ENCODE measurements around the gene PIEZO2. TPM values are rescaled to one million over a fixed set of nuclear protein-coding genes. Genes with fewer than 3 reads are reported as not detected.

Gene PIEZO2
- total and polyA plus RNA-seq, 2 experiments from 2014 or later = 24.5 to 70.8 TPM

DNA sequence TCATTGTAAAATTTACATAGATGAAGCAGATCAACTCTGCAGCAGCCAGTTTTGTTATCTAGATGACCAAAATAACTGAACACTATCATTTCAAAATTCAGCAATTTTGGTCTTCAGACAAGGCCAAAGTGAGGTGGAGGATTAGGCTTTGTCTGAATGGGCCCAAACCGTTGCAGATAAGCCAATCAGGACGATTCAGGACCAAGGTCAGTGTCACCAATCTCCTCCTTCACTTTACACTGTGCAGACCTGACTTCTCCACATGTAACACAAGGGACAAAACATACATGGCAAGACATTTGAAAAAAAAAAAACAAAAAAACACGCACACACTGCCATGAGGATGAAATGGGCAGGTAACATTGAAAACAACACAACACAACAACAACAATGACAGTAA lies 412.4 kb downstream of the PIEZO2 start:
- WGBS (ENCODE audit: low lambda C conversion rate, missing lambda C conversion rate) = 50% methylated on average over 3 of the region's 3 CpGs
- Histone ChIP-seq H4K20me1 (ENCODE audit: insufficient read depth, poor library complexity, severe bottlenecking) (no peaks in the 10 kb centered on the region), H3K9me2 (replicated peaks; ENCODE audit: insufficient read depth) (no peaks in the 10 kb centered on the region), H3K4me2 (no peak overlapping the region), H3K9me3 (ENCODE audit: low read depth) (no peaks in the 10 kb centered on the region), H3K27ac (no peak overlapping the region), H3K4me1 (ENCODE audit: insufficient read depth) (no peaks in the 10 kb centered on the region), H3K4me3 (no peak overlapping the region), H2AFZ (no peak overlapping the region), H3K79me2 (no peaks in the 10 kb centered on the region), H3K36me3 (replicated peaks; ENCODE audit: insufficient read depth, low read depth) (no peaks in the 10 kb centered on the region), H3K27me3 (no peaks in the 10 kb centered on the region)
- TF ChIP-seq, protein P1, sequence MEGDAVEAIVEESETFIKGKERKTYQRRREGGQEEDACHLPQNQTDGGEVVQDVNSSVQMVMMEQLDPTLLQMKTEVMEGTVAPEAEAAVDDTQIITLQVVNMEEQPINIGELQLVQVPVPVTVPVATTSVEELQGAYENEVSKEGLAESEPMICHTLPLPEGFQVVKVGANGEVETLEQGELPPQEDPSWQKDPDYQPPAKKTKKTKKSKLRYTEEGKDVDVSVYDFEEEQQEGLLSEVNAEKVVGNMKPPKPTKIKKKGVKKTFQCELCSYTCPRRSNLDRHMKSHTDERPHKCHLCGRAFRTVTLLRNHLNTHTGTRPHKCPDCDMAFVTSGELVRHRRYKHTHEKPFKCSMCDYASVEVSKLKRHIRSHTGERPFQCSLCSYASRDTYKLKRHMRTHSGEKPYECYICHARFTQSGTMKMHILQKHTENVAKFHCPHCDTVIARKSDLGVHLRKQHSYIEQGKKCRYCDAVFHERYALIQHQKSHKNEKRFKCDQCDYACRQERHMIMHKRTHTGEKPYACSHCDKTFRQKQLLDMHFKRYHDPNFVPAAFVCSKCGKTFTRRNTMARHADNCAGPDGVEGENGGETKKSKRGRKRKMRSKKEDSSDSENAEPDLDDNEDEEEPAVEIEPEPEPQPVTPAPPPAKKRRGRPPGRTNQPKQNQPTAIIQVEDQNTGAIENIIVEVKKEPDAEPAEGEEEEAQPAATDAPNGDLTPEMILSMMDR (IDR thresholded peaks at IDR 0.05; ENCODE audit: poor library complexity) = no peak
- TF ChIP-seq EZH2 (IDR thresholded peaks at IDR 0.05; ENCODE audit: borderline replicate concordance) (no peak), EZH2phosphoT487 (IDR thresholded peaks at IDR 0.05; ENCODE audit: low read depth, severe bottlenecking, unreplicated experiment) (no peak)
- no peak for DNase-seq (ENCODE audit: low spot score)

DNA sequence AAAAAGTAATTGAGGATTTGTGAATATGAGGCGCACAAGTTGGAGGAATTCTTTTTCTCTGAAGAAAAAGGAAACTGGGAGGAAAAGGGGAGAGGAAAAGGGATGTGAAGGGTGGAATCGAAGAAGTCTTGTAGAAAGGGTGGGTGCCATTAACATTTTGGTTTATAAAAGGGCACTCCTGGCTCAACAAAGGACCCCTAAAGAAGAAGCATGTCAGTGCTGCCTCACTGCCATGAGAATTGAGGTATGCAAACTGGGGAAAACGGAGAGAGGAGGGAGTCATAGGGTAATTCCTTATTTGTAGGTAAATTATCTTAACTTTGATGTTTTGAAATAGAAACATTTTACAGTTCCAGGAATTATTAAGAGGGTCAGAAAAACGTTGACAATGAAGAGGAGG lies 416.4 kb downstream of the PIEZO2 start:
- Histone ChIP-seq H3K9me2 (replicated peaks; ENCODE audit: insufficient read depth) (no peaks in the 10 kb centered on the region), H3K4me3 (no peak overlapping the region), H3K4me2 (no peak overlapping the region), H4K20me1 (ENCODE audit: insufficient read depth, poor library complexity, severe bottlenecking) (no peaks in the 10 kb centered on the region), H3K9me3 (ENCODE audit: low read depth) (no peaks in the 10 kb centered on the region), H3K27ac (no peak overlapping the region), H3K4me1 (ENCODE audit: insufficient read depth) (no peaks in the 10 kb centered on the region), H3K27me3 (no peaks in the 10 kb centered on the region), H2AFZ (no peak overlapping the region), H3K79me2 (no peaks in the 10 kb centered on the region), H3K36me3 (replicated peaks; ENCODE audit: insufficient read depth, low read depth) (no peaks in the 10 kb centered on the region)
- TF ChIP-seq, protein P1 (IDR thresholded peaks at IDR 0.05; ENCODE audit: poor library complexity) = no peak
- WGBS (ENCODE audit: low lambda C conversion rate, missing lambda C conversion rate) = 76% methylated on average over 4 of the region's 4 CpGs
- no peak for DNase-seq (ENCODE audit: low spot score)

DNA sequence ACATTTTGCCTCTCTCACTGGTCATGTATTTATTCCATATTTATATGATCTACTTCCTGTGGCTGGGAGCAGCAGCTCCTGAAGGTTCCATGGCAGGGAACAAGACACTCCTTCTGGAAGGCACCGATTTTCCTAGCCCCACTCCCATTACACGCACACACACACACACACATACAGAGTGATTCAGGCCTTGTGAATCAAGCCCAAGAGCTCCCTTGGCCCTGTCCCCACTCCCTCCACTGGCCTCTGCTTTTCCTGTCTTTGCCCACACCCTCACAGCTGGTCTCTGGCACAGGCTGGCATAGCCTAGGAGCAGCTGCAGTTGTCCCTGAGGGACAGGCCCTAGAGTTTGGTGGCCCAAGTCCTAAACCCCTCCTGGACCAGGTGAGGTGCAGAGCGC lies 421.9 kb downstream of the PIEZO2 start:
- Histone ChIP-seq H3K4me3 (no peak overlapping the region), H3K9me3 (ENCODE audit: low read depth) (no peaks in the 10 kb centered on the region), H3K27me3 (no peaks in the 10 kb centered on the region), H3K79me2 (no peaks in the 10 kb centered on the region), H3K9me2 (replicated peaks; ENCODE audit: insufficient read depth) (no peaks in the 10 kb centered on the region), H2AFZ (no peak overlapping the region), H3K36me3 (replicated peaks; ENCODE audit: insufficient read depth, low read depth) (no peaks in the 10 kb centered on the region), H3K27ac (no peak overlapping the region), H3K4me1 (ENCODE audit: insufficient read depth) (no peaks in the 10 kb centered on the region), H4K20me1 (ENCODE audit: insufficient read depth, poor library complexity, severe bottlenecking) (no peaks in the 10 kb centered on the region), H3K4me2 (no peak overlapping the region)
- DNase-seq (ENCODE audit: low spot score) = no peak
- TF ChIP-seq, protein P1 (IDR thresholded peaks at IDR 0.05; ENCODE audit: poor library complexity) = no peak
- TF ChIP-seq EZH2 (IDR thresholded peaks at IDR 0.05; ENCODE audit: borderline replicate concordance) (no peak), EZH2phosphoT487 (IDR thresholded peaks at IDR 0.05; ENCODE audit: low read depth, severe bottlenecking, unreplicated experiment) (no peak)
- WGBS (ENCODE audit: low lambda C conversion rate, missing lambda C conversion rate) = 87% methylated on average over 3 of the region's 3 CpGs

Measured in hepatocyte (in vitro differentiated cells).